Upper lobe of right lung (tissue), 1 donor: Measurements from ENCODE around the gene CYP20A1. TPM values are rescaled to one million over a fixed set of nuclear protein-coding genes. Genes with fewer than 3 reads are reported as not detected.

Source experiments
- ATAC-seq: fragments of 200-7000 bp; cut with Tn5 transposase; one replicate; pipeline ENCODE4 v1.9.1; 2020; ENCODE audit warnings: mild to moderate bottlenecking, moderate library complexity
- DNase-seq: peaks from one replicate; pipeline ENCODE4 v3.0.0-alpha.2; 2020
- H3K27ac ChIP-seq: fragments of 200-600 bp; one replicate; pipeline ENCODE4 v1.8.0; 2022
- H3K27me3 ChIP-seq: fragments of 200-600 bp; one replicate; pipeline ENCODE4 v1.8.0; 2022; ENCODE audit warnings: mild to moderate bottlenecking
- H3K36me3 ChIP-seq: fragments of 200-600 bp; one replicate; pipeline ENCODE4 v1.8.0; 2022
- H3K4me1 ChIP-seq: fragments of 200-600 bp; one replicate; pipeline ENCODE4 v1.8.0; 2022
- H3K4me3 ChIP-seq: fragments of 200-600 bp; one replicate; pipeline ENCODE4 v1.8.0; 2022; ENCODE audit warnings: mild to moderate bottlenecking
- H3K9me3 ChIP-seq: fragments of 200-600 bp; one replicate; pipeline ENCODE4 v1.8.0; 2022
- CTCF ChIP-seq: fragments of 200-600 bp; IDR thresholded peaks from one replicate; pipeline ENCODE4 v1.8.0; 2022; ENCODE audit warnings: antibody characterized with exemption
- intact Hi-C: fragments of 100-400 bp; cut with DNase I; formaldehyde crosslinking; loops from one replicate; pipeline ENCODE4 v1.11.0; 2022
- total RNA-seq: library from RNA; stranded (reverse); fragmentation: NEBNext Ultra II Directional; extraction: Animal tissue kit (Norgen Biotek cat#: 25700); gene quantifications from one replicate; pipeline ENCODE4 v1.2.1, GENCODE V29; 2021
- donor health status: DM: no; HTN: yes; CAD: no; lungs with severe emphysema.

CYP20A1 gene
- total RNA-seq, 1 donor from 2014 or later = 35.0 TPM

- no peak for ATAC-seq
- H3K9me3 ChIP-seq = no peaks in the 10 kb centered on the region
Observed at GRCh38 chr2:203310688-203311436, 72.0 kb downstream of the CYP20A1 start.

GRCh38 chr2:203326356-203326755, 87.5 kb downstream of the CYP20A1 start:
- intact Hi-C loops = no loop called here
- H3K4me3 ChIP-seq = no peak overlapping the region
- DNase-seq (no peak), ATAC-seq (no peak)
- H3K27ac ChIP-seq = no peak overlapping the region
- no peaks in the 10 kb centered on the region for H3K27me3 ChIP-seq
- no peaks in the 10 kb centered on the region for H3K9me3 ChIP-seq
- peaks cover 18% of the 10 kb centered on the region for H3K4me1 ChIP-seq
- no peaks in the 10 kb centered on the region for H3K36me3 ChIP-seq
- TF ChIP-seq CTCF = no peak

More at GRCh38 chr2:203310688-203311436, 72.0 kb downstream of the CYP20A1 start:
- DNase-seq = no peak
- peaks cover 7% of the 10 kb centered on the region for H3K36me3 ChIP-seq
- no peak overlapping the region for H3K4me3 ChIP-seq
- no peak overlapping the region for H3K27ac ChIP-seq
- no peaks in the 10 kb centered on the region for H3K27me3 ChIP-seq
- intact Hi-C loops = no loop called here
- no peak for TF ChIP-seq CTCF
- no peaks in the 10 kb centered on the region for H3K4me1 ChIP-seq

- peaks cover 18% of the 10 kb centered on the region for H3K4me1 ChIP-seq
- TF ChIP-seq CTCF = no peak
- H3K9me3 ChIP-seq = no peaks in the 10 kb centered on the region
- no peak for ATAC-seq
- H3K27ac ChIP-seq = peak overlapping the region; percentile 85
- intact Hi-C loops = no loop called here
- no peaks in the 10 kb centered on the region for H3K27me3 ChIP-seq
- no peaks in the 10 kb centered on the region for H3K36me3 ChIP-seq
- no peak for DNase-seq
- peak overlapping the region; percentile 97 for H3K4me3 ChIP-seq
Observed at GRCh38 chr2:203327582-203327900, 88.7 kb downstream of the CYP20A1 start.

DNA sequence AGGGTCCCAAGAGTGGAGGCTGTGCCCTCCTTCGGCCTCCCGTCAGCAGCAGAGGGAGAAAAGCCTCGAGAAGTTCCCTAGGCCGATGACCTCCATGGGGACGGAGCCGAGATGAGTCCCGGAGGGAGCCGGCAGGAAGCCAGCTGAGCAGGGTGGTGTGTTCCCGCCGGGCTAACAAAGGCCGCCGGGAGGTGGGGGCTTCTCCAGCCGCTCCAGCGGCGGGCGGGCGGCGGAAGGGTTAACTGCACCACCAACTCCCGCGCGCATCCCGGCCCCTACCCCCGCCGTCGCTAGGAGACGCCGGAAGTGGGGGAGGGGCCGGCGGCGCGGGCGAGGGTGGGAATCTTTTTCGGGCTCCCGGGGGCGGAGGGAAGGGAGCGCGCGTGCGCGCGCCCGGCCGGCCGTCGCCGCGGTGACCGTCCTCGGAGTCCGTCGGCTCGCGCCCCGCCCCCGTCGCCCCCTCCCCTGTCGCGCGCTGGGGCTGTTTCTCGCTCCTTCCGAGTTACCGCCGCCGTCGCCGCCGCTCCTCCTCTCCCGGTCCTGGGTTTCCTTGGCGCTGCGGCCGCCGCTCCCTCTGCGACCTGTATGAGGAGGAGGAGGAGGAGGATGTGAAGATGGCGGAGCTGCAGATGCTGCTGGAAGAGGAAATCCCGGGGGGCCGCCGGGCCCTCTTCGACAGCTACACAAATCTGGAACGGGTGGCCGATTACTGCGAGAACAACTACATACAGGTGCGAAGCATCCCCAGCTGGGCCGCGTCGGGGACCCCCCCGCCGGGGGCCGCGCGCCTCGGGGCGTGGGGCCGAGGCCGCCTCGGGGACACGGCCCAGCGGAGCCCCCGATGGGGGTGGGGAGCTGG, 89.3 kb downstream of the CYP20A1 start, which contains the start of gene ABI2:
ABI2 (plus strand) TSS at position 494 of the 859 bp plus-strand sequence; CDS start at position 615, 121 bp downstream.
- Histone ChIP-seq H3K4me3 (peak within 1 kb of the TSS; percentile 97), H3K36me3 (no peaks in the 10 kb centered on the region), H3K27ac (peak within 1 kb of the TSS; percentile 85), H3K4me1 (peaks cover 18% of the 10 kb centered on the region), H3K27me3 (no peaks in the 10 kb centered on the region), H3K9me3 (no peaks in the 10 kb centered on the region)
- no peak for TF ChIP-seq CTCF
- intact Hi-C loops = no loop called here
- ATAC-seq (peak; percentile 97), DNase-seq (peak; percentile 91)

DNA sequence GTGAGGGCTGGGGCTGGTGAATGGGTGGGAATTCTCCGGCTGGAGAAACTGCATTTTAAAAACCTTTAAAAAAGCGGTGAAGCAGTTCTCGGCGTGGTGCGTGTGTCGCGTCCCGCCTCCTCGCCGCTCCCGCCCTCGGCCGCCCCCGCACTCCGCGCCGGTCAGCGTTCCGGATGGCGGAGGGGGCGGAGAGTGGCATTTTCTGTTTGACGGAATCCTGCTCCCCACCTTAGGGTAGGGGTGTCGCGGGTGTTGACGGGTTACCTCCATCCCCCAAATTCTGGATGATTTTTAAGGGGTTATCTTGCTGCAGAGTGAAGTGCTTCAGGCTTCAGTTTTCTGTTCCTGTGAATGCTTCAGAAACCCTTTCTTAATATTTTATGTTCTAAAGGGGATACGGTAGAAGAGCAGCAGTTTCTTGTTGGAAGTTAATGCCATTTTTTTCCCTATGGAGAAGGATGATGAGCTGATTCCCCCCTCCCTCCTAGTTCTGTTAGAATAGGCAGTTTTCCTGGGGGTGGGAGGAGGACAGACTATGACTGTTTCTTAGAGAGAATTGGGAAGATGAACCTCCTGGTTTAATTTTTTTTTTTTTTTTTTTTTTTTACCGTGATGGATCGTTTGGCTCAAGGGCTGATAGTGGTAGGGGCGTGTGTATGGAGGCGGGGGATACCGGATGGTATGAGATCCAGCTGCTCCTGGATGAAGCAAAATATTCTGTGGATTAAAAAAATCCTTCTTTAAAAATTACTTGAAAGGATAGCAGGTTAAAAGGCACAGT, 90.1 kb downstream of the CYP20A1 start:
- H3K27me3 ChIP-seq = no peaks in the 10 kb centered on the region
- DNase-seq = peak; percentile 74
- ATAC-seq = peak; percentile 76
- intact Hi-C loops = no loop called here
- TF ChIP-seq CTCF = no peak
- peak overlapping the region; percentile 97 for H3K4me3 ChIP-seq
- peaks cover 18% of the 10 kb centered on the region for H3K4me1 ChIP-seq
- no peaks in the 10 kb centered on the region for H3K9me3 ChIP-seq
- peak overlapping the region; percentile 85 for H3K27ac ChIP-seq
- H3K36me3 ChIP-seq = no peaks in the 10 kb centered on the region
